Loucy (cell line): ENCODE results near the gene MED13L.

Experiments
- H2AFZ ChIP-seq: fragments of 200-600 bp; sonication (generic); 2 replicates; pipeline ENCODE4 v1.6.0; 2016; ENCODE audit warnings: antibody characterized with exemption, mild to moderate bottlenecking, low read length, moderate library complexity
- H3F3A ChIP-seq: fragments of 200-600 bp; 2 replicates; pipeline ENCODE4 v1.6.0; 2016; ENCODE audit warnings: antibody characterized with exemption, low read depth, mild to moderate bottlenecking
- H3K27me3 ChIP-seq: fragments of 200-600 bp; sonication (generic); 2 replicates; pipeline ENCODE4 v1.6.1; 2014; ENCODE audit warnings: low read length, mild to moderate bottlenecking; ENCODE audit not compliant: insufficient read depth, poor library complexity, severe bottlenecking
- H3K36me3 ChIP-seq: fragments of 200-600 bp; sonication (generic); 2 replicates; pipeline ENCODE4 v1.6.1; 2016; ENCODE audit warnings: low read length; ENCODE audit not compliant: insufficient read depth
- H3K4me1 ChIP-seq: fragments of 200-600 bp; sonication (generic); 2 replicates; pipeline ENCODE4 v1.5.1; 2014; ENCODE audit warnings: low read length, mild to moderate bottlenecking; ENCODE audit not compliant: insufficient read depth, poor library complexity, severe bottlenecking
- H3K4me2 ChIP-seq: fragments of 200-600 bp; sonication (generic); 2 replicates; pipeline ENCODE4 v1.6.0; 2014; ENCODE audit warnings: antibody characterized with exemption, low read length, low read depth, mild to moderate bottlenecking; ENCODE audit not compliant: poor library complexity, severe bottlenecking
- H3K4me3 ChIP-seq: fragments of 200-600 bp; sonication (generic); 2 replicates; pipeline ENCODE4 v1.5.1; 2014; ENCODE audit warnings: low read length, mild to moderate bottlenecking, mixed read lengths; ENCODE audit not compliant: poor library complexity, severe bottlenecking
- H3K79me2 ChIP-seq: fragments of 200-600 bp; sonication (generic); 2 replicates; pipeline ENCODE4 v1.6.1; 2014; ENCODE audit warnings: low read length; ENCODE audit not compliant: insufficient read depth
- H3K9ac ChIP-seq: fragments of 200-600 bp; sonication (generic); 2 replicates; pipeline ENCODE4 v1.6.0; 2014; ENCODE audit warnings: mild to moderate bottlenecking, low read depth, low read length, moderate library complexity; ENCODE audit not compliant: poor library complexity, severe bottlenecking
- H3K9me2 ChIP-seq: fragments of 200-600 bp; sonication (generic); replicated peaks from 2 replicates; pipeline ENCODE4 v1.6.1; 2016; ENCODE audit warnings: low read depth, low read length, mixed read lengths
- H3K9me3 ChIP-seq: fragments of 200-600 bp; sonication (generic); 2 replicates; pipeline ENCODE4 v1.6.1; 2014; ENCODE audit warnings: mild to moderate bottlenecking, antibody characterized with exemption, low read length, low read depth; ENCODE audit not compliant: insufficient read depth
- H4K20me1 ChIP-seq: fragments of 200-600 bp; sonication (generic); 2 replicates; pipeline ENCODE4 v1.6.0; 2014; ENCODE audit warnings: antibody characterized with exemption, low read length, mild to moderate bottlenecking; ENCODE audit not compliant: insufficient read depth, poor library complexity, severe bottlenecking
- EZH2phosphoT487 ChIP-seq: fragments of 200-600 bp; IDR thresholded peaks from 2 replicates; pipeline ENCODE4 v1.6.1; 2018; ENCODE audit warnings: antibody characterized with exemption, mild to moderate bottlenecking, moderate library complexity, borderline replicate concordance
- TF ChIP-seq, protein P1 (sequence below): fragments of 200-600 bp; sonication (generic); conservative IDR thresholded peaks from 2 replicates; pipeline ENCODE4 v1.5.1; 2014; ENCODE audit warnings: mild to moderate bottlenecking, antibody characterized with exemption, low read length

The MED13L gene

DNA sequence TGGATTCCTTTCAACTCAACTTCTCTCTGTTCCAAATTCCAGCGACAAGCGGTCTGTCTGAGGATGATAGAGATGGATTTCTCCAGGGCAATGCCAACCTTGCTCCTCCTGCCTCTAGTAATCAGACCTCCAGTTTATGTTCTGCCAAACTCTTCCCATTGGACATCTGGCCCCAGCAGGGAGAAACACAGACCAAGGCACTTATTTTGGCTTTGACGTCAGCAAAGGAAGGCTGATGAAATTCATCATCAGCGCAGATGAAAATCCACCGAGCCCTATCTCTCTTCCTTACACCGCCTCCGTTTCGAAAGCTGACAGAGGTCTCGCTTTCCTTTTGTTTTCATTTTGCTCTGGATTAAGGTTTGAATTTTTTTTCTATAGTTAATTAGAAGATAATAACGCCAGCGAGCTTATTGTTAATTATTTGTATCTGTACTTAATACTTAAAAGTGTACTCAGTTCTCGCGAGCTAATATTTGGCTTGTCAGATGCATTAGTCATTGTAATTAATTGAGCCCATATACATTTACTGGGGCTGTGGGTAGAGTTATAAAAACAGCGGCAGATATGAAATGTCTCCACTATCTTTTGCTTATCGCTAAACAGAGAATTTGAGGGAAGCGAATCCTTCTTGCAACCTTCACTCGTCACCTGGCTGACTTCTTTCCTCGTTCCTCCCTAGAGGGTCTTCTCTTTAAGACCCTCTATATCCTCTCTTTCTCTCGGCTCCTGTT lies 35.9 kb upstream of the MED13L start:
- Histone ChIP-seq H3K79me2 (no peaks in the 10 kb centered on the region), H2AFZ (no peak overlapping the region), H3K4me3 (no peak overlapping the region), H3F3A (no peaks in the 10 kb centered on the region), H3K27me3 (no peaks in the 10 kb centered on the region), H3K4me2 (peak overlapping the region; percentile 31), H3K9me2 (no peaks in the 10 kb centered on the region), H4K20me1 (no peaks in the 10 kb centered on the region), H3K36me3 (no peaks in the 10 kb centered on the region), H3K4me1 (peaks cover 13% of the 10 kb centered on the region), H3K9me3 (peaks cover 11% of the 10 kb centered on the region; the same call in 1 of the 2 replicates), H3K9ac (no peak overlapping the region)
- TF ChIP-seq EZH2phosphoT487: no peak
- TF ChIP-seq, protein P1, sequence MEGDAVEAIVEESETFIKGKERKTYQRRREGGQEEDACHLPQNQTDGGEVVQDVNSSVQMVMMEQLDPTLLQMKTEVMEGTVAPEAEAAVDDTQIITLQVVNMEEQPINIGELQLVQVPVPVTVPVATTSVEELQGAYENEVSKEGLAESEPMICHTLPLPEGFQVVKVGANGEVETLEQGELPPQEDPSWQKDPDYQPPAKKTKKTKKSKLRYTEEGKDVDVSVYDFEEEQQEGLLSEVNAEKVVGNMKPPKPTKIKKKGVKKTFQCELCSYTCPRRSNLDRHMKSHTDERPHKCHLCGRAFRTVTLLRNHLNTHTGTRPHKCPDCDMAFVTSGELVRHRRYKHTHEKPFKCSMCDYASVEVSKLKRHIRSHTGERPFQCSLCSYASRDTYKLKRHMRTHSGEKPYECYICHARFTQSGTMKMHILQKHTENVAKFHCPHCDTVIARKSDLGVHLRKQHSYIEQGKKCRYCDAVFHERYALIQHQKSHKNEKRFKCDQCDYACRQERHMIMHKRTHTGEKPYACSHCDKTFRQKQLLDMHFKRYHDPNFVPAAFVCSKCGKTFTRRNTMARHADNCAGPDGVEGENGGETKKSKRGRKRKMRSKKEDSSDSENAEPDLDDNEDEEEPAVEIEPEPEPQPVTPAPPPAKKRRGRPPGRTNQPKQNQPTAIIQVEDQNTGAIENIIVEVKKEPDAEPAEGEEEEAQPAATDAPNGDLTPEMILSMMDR: no peak

DNA sequence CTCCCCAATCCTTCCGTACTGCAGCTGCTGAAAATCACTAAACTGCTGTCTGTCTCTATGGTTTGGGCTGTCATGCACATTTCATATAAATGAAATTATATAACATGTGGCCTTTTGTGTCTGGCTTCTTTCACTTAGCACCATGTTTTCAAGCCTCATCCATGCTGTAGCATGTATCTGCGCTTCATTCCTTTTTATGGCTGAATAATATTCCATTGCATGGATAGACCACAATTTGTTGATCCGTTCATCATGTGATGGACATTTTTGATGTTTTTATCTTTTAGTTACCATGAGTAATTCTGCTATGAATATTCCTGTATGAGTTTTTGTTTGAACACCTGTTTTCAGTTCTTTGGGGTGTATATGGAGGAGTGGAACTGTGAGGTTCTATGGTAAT lies 32.6 kb upstream of the MED13L start:
- Histone ChIP-seq H3F3A (no peaks in the 10 kb centered on the region), H4K20me1 (no peaks in the 10 kb centered on the region), H3K9ac (no peak overlapping the region), H3K4me1 (peaks cover 13% of the 10 kb centered on the region), H3K27me3 (no peaks in the 10 kb centered on the region), H3K4me3 (no peak overlapping the region), H3K9me3 (peaks cover 11% of the 10 kb centered on the region; the same call in 1 of the 2 replicates), H3K36me3 (no peaks in the 10 kb centered on the region), H2AFZ (no peak overlapping the region), H3K4me2 (no peak overlapping the region), H3K9me2 (no peaks in the 10 kb centered on the region), H3K79me2 (no peaks in the 10 kb centered on the region)
- TF ChIP-seq EZH2phosphoT487: no peak
- TF ChIP-seq, protein P1: no peak

GRCh38 chr12:116309343-116309742 lies 31.9 kb upstream of the MED13L start:
- Histone ChIP-seq H3K79me2 (no peaks in the 10 kb centered on the region), H3K36me3 (no peaks in the 10 kb centered on the region), H3K27me3 (no peaks in the 10 kb centered on the region), H3K9me3 (peaks cover 11% of the 10 kb centered on the region; the same call in 1 of the 2 replicates), H3K4me1 (peaks cover 8% of the 10 kb centered on the region), H3K9ac (no peak overlapping the region), H2AFZ (no peak overlapping the region), H3K4me2 (no peak overlapping the region), H3K4me3 (no peak overlapping the region), H4K20me1 (no peaks in the 10 kb centered on the region), H3F3A (no peaks in the 10 kb centered on the region), H3K9me2 (no peaks in the 10 kb centered on the region)
- no peak for TF ChIP-seq EZH2phosphoT487
- TF ChIP-seq, protein P1: no peak
